ENCODE measurements around the gene STC2. TPM values are rescaled to one million over a fixed set of nuclear protein-coding genes. Genes with fewer than 3 reads are reported as not detected.

STC2 gene
- total RNA-seq, 1 experiment from 2014 or later: 99.9 TPM

GRCh38 chr5:173294673-173295320 is 33.4 kb downstream of the STC2 start:
- Histone ChIP-seq H3F3A (ENCODE audit: low read length, unreplicated experiment) (no peaks in the 10 kb centered on the region), H3K36me3 (ENCODE audit: low read depth, low read length) (no peaks in the 10 kb centered on the region), H4K20me1 (ENCODE audit: low read length) (no peaks in the 10 kb centered on the region), H3K79me2 (ENCODE audit: low read length) (no peaks in the 10 kb centered on the region), H3K9me2 (replicated peaks; ENCODE audit: low read length) (no peaks in the 10 kb centered on the region), H3K4me1 (ENCODE audit: insufficient read depth, low read length) (peaks cover 6% of the 10 kb centered on the region; the same call in 1 of the 2 replicates), H3K27me3 (ENCODE audit: low read length) (no peaks in the 10 kb centered on the region), H3K9ac (ENCODE audit: low read length) (no peak overlapping the region), H3K4me3 (ENCODE audit: low read length) (no peak overlapping the region), H2AFZ (ENCODE audit: low read length) (peak overlapping the region; percentile 79; the same call in 1 of the 2 replicates), H3K9me3 (ENCODE audit: low read length) (no peaks in the 10 kb centered on the region), H3K27ac (ENCODE audit: low read length) (no peak overlapping the region), H3K4me2 (ENCODE audit: low read length) (peak overlapping the region; percentile 74)
- DNase-seq (no peak), ATAC-seq (no peak)
- ChIA-PET CTCF (interaction anchor here (0.6 to 1.5 kb wide), 10 partner anchors 8 to 690 kb away, joined by 3 to 9 read pairs (median 4); partner anchors contain the start of gene BOD1), POLR2A (ENCODE audit: unreplicated experiment) (no interaction called here)
- TF ChIP-seq CTCF (conservative IDR thresholded peaks at IDR 0.05; ENCODE audit: low read depth, low read length): no peak
- TF ChIP-seq EZH2phosphoT487 (IDR thresholded peaks at IDR 0.05; ENCODE audit: borderline replicate concordance, low read length): no peak
- no peak for TF ChIP-seq EZH2 (IDR thresholded peaks at IDR 0.05; ENCODE audit: low read length, unreplicated experiment)
- BruUV-seq (replicated peaks): no TSS peak
- intact Hi-C loops (cut with micrococcal nuclease): loop anchor here (1.0 to 5.0 kb wide), 8 partner anchors 17 to 690 kb away; partner anchors contain the start of gene BOD1

DNA sequence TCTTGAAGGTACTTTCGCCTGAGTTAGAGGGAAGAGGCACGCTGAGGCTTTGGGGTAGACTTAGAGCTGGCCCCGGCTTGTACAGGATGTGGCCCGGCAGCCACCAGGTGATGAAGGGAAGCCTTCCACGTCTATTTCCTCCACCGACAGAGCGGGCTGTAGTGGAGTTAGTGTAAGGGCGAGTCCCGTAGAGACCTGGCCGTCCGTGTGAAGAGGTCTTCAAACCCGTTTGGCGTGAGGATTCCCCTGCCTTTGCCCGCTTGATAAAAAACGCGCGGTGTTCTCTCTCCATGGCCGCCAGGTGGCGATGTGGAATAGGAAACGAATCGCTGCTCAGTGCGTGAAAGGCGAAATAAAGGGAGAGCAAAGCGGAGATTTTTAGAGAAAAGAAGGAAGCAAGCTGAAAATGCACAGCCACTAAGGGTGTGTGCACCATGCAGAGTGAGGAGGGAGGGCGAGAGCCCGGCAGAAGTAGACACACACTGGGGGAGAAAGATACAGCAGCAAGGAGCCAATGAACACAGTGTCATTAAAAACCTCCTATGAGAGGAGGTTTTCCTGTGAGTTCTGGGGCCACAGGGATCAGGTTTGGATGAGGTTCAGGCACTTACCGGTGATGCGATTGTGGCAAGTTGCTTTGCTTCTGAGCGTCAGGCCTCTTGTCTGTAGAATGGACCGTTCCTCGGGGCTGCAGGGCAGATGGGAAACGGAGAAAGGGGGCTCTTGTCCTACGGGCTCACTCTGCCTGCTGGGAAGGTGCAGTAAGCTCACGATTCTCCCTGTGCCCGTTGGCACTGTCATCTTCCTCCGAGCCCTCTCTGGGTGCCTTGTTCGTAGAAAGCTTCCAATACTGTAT is 34.2 kb downstream of the STC2 start:
- no peaks in the 10 kb centered on the region for H3K36me3 ChIP-seq (ENCODE audit: low read depth, low read length)
- H3K27ac ChIP-seq (ENCODE audit: low read length): no peak overlapping the region
- peaks cover 6% of the 10 kb centered on the region; the same call in 1 of the 2 replicates for H3K4me1 ChIP-seq (ENCODE audit: insufficient read depth, low read length)
- CTCF ChIA-PET: interaction anchor here (0.6 to 1.5 kb wide), 11 partner anchors 9 to 691 kb away, joined by 3 to 9 read pairs (median 3); partner anchors contain the start of gene BOD1
- peak overlapping the region; percentile 49; the same call in 1 of the 2 replicates for H3K4me3 ChIP-seq (ENCODE audit: low read length)
- no peaks in the 10 kb centered on the region for H3K27me3 ChIP-seq (ENCODE audit: low read length)
- POLR2A ChIA-PET (ENCODE audit: unreplicated experiment): no interaction called here
- no peaks in the 10 kb centered on the region for H3F3A ChIP-seq (ENCODE audit: low read length, unreplicated experiment)
- no peak overlapping the region for H3K9ac ChIP-seq (ENCODE audit: low read length)
- intact Hi-C loops (cut with micrococcal nuclease): loop anchor here (1.0 to 5.0 kb wide), 8 partner anchors 17 to 690 kb away; partner anchors contain the start of gene BOD1
- H3K9me2 ChIP-seq (replicated peaks; ENCODE audit: low read length): no peaks in the 10 kb centered on the region
- peak; percentile 83 for ATAC-seq
- BruUV-seq (replicated peaks): no TSS peak
- peak; percentile 91 for DNase-seq
- no peaks in the 10 kb centered on the region for H3K9me3 ChIP-seq (ENCODE audit: low read length)
- no peaks in the 10 kb centered on the region for H4K20me1 ChIP-seq (ENCODE audit: low read length)
- peak overlapping the region; percentile 79 for H2AFZ ChIP-seq (ENCODE audit: low read length)
- peak overlapping the region; percentile 74 for H3K4me2 ChIP-seq (ENCODE audit: low read length)
- TF ChIP-seq EZH2phosphoT487 (IDR thresholded peaks at IDR 0.05; ENCODE audit: borderline replicate concordance, low read length): no peak
- TF ChIP-seq CTCF (conservative IDR thresholded peaks at IDR 0.05; ENCODE audit: low read depth, low read length): peak; percentile 94
- no peak for TF ChIP-seq EZH2 (IDR thresholded peaks at IDR 0.05; ENCODE audit: low read length, unreplicated experiment)
- no peaks in the 10 kb centered on the region for H3K79me2 ChIP-seq (ENCODE audit: low read length)

Data from PC-3 (cell line).